Smooth muscle cell (in vitro differentiated cells): ENCODE results near the gene C4A. TPM values are rescaled to one million over a fixed set of nuclear protein-coding genes. Genes with fewer than 3 reads are reported as not detected.
"Not testable (repeated sequence)": the region's sequence is repeated elsewhere in the genome, so short reads cannot be mapped to it uniquely, and the experiment has no call there.

Experiments used
- DNase-seq: peaks from one replicate; lab custom pipeline; 2025; ENCODE audit not compliant: unreplicated experiment; lab: John Stamatoyannopoulos, UW
- H2AFZ ChIP-seq: fragments of 200-600 bp; sonication (generic); 2 replicates; pipeline ENCODE4 v1.6.0; 2016; ENCODE audit warnings: antibody characterized with exemption, low read depth, mild to moderate bottlenecking
- H3F3A ChIP-seq: fragments of 200-600 bp; sonication (generic); 2 replicates; pipeline ENCODE4 v1.6.0; 2017; ENCODE audit warnings: antibody characterized with exemption, low read depth
- H3K27ac ChIP-seq: fragments of 200-600 bp; sonication (generic); 2 replicates; pipeline ENCODE4 v1.5.1; 2016; ENCODE audit warnings: low read depth, mild to moderate bottlenecking
- H3K27me3 ChIP-seq: fragments of 200-600 bp; sonication (generic); 2 replicates; pipeline ENCODE4 v1.6.1; 2016; ENCODE audit warnings: low read depth, mild to moderate bottlenecking
- H3K36me3 ChIP-seq: fragments of 200-600 bp; sonication (generic); 2 replicates; pipeline ENCODE4 v1.5.1; 2016; ENCODE audit warnings: low read depth
- H3K4me1 ChIP-seq: fragments of 200-600 bp; sonication (generic); 2 replicates; pipeline ENCODE4 v1.5.1; 2016; ENCODE audit warnings: low read depth
- H3K4me2 ChIP-seq: fragments of 200-600 bp; sonication (generic); 2 replicates; pipeline ENCODE4 v1.6.0; 2016; ENCODE audit warnings: mild to moderate bottlenecking
- H3K4me3 ChIP-seq: fragments of 200-600 bp; sonication (generic); 2 replicates; pipeline ENCODE4 v1.5.1; 2016; ENCODE audit warnings: mild to moderate bottlenecking
- H3K79me2 ChIP-seq: fragments of 200-600 bp; sonication (generic); 2 replicates; pipeline ENCODE4 v1.6.0; 2016; ENCODE audit warnings: low read depth, mild to moderate bottlenecking
- H3K9ac ChIP-seq: fragments of 200-600 bp; sonication (generic); 2 replicates; pipeline ENCODE4 v1.6.0; 2016; ENCODE audit warnings: low read depth
- H3K9me3 ChIP-seq: fragments of 200-600 bp; sonication (generic); replicated peaks from 2 replicates; pipeline ENCODE4 v1.5.1; 2016; ENCODE audit warnings: low read depth
- H4K20me1 ChIP-seq: fragments of 200-600 bp; sonication (generic); 2 replicates; pipeline ENCODE4 v1.6.0; 2016; ENCODE audit warnings: low read depth
- CTCF ChIP-seq: fragments of 200-600 bp; sonication (generic); IDR thresholded peaks from 2 replicates; pipeline ENCODE4 v1.5.1; 2017; ENCODE audit warnings: borderline replicate concordance, mild to moderate bottlenecking, antibody characterized with exemption; ENCODE audit not compliant: insufficient read depth, poor library complexity, severe bottlenecking
- WGBS: methylation state at CpG from one replicate; pipeline ENCODE4 v1.1.7; 2016; ENCODE audit warnings: low lambda C conversion rate; 5-methylcytosine and 5-hydroxymethylcytosine counted together
- polyA plus RNA-seq: library from polyadenylated mRNA; unstranded; fragments of >200 nt; fragmentation: Nextera tagmentation; extraction: Ambion mirVana; gene quantifications from 2 replicates; pipeline ENCODE4 v1.2.1, GENCODE V29; 2016
- total RNA-seq: library from RNA; depleted of rRNA; stranded (reverse); fragments of >200 nt; gene quantifications from 2 replicates; pipeline ENCODE4 v1.2.3, GENCODE V29; 2014

The C4A gene
- total and polyA plus RNA-seq, 2 experiments from 2014 or later = 1.7 to 4.6 TPM

- Histone ChIP-seq H3K79me2 (peaks cover 24% of the 10 kb centered on the region), H3K36me3 (no peaks in the 10 kb centered on the region), H4K20me1 (no peaks in the 10 kb centered on the region), H3F3A (no peaks in the 10 kb centered on the region), H3K9me3 (no peaks in the 10 kb centered on the region), H2AFZ (peak within 1 kb of the TSS; percentile 54), H3K4me3 (peak within 1 kb of the TSS; percentile 60), H3K27me3 (no peaks in the 10 kb centered on the region), H3K27ac (peak within 1 kb of the TSS; percentile 96), H3K4me2 (peak within 1 kb of the TSS; percentile 97), H3K9ac (peak within 1 kb of the TSS; percentile 94), H3K4me1 (peaks cover 14% of the 10 kb centered on the region)
- WGBS = under 1% methylated on average over 62 of the region's 62 CpGs
- TF ChIP-seq CTCF = no peak
- peak; percentile 99 for DNase-seq
These were observed 9.7 kb upstream of the C4A start, which contains the start of gene DXO for GRCh38 chr6:31971993-31972708. Gene DXO (minus strand): TSS chr6:31972138. CDS start chr6:31971675, 463 bp downstream.

DNA sequence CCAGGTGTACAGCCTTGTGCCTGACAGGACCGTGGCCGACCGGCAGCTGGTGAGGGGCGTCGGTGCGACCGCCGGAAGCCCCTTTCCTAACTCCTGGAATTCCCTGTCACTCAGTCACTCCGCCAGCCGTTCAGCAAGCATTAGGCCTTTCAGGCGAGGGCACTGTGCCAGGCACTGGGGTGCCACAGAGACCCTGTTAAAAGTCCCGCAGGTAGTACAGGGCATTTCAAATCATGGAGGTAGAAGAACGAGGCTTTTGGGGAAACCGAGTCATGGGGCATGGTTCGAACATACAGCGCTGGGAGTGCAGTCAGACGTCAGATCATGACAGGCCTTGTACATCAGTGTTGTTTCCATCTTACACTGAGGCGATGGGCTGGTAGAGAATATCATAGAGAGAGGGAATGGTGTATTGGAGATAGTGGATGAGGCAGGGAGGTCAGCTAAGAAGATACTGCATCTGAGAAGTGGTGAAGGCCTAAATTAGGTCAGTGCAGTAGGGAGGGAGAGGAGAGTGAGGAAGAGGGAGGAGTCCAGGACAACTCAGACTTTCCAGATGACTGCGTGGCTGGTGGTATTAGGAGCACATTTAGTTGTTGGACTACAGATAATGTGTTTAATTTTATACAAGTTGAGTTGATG lies 9.0 kb upstream of the C4A start:
- H3F3A ChIP-seq = no peaks in the 10 kb centered on the region
- H3K4me1 ChIP-seq = peaks cover 14% of the 10 kb centered on the region
- no peaks in the 10 kb centered on the region for H4K20me1 ChIP-seq
- peak overlapping the region; percentile 94 for H3K9ac ChIP-seq
- 16% methylated on average over 19 of the region's 19 CpGs for WGBS
- H3K36me3 ChIP-seq = no peaks in the 10 kb centered on the region
- peak overlapping the region; percentile 96 for H3K27ac ChIP-seq
- H2AFZ ChIP-seq = peak overlapping the region; percentile 54
- DNase-seq = no peak
- TF ChIP-seq CTCF = no peak
- peak overlapping the region; percentile 60 for H3K4me3 ChIP-seq
- no peaks in the 10 kb centered on the region for H3K27me3 ChIP-seq
- peak overlapping the region; percentile 97 for H3K4me2 ChIP-seq
- peaks cover 24% of the 10 kb centered on the region for H3K79me2 ChIP-seq
- H3K9me3 ChIP-seq = no peaks in the 10 kb centered on the region

- not testable (repeated sequence) for DNase-seq, H3K9me3 ChIP-seq
These were observed 5.8 kb upstream of the C4A start for GRCh38 chr6:31976065-31976464.

GRCh38 chr6:31977816-31978431 lies 3.9 kb upstream of the C4A start:
- 94% methylated on average over 12 of the region's 12 CpGs for WGBS
- no peaks in the 10 kb centered on the region for H4K20me1 ChIP-seq
- no peak for TF ChIP-seq CTCF
- no peak overlapping the region for H3K27ac ChIP-seq
- no peaks in the 10 kb centered on the region for H3F3A ChIP-seq
- H3K27me3 ChIP-seq = no peaks in the 10 kb centered on the region
- no peak overlapping the region for H3K9ac ChIP-seq
- H2AFZ ChIP-seq = no peak overlapping the region
- peaks cover 7% of the 10 kb centered on the region for H3K4me1 ChIP-seq
- no peaks in the 10 kb centered on the region for H3K9me3 ChIP-seq
- peaks cover 17% of the 10 kb centered on the region for H3K79me2 ChIP-seq
- no peaks in the 10 kb centered on the region for H3K36me3 ChIP-seq
- no peak overlapping the region for H3K4me3 ChIP-seq
- no peak overlapping the region for H3K4me2 ChIP-seq
- DNase-seq = no peak

More at GRCh38 chr6:31976065-31976464, 5.8 kb upstream of the C4A start:
- not testable (repeated sequence) for H3K9ac ChIP-seq, H3K27me3 ChIP-seq, H4K20me1 ChIP-seq, H3K36me3 ChIP-seq, H2AFZ ChIP-seq, H3K27ac ChIP-seq, H3K4me2 ChIP-seq, H3F3A ChIP-seq, H3K4me3 ChIP-seq
- peaks cover 21% of the 10 kb centered on the region for H3K79me2 ChIP-seq
- peaks cover 14% of the 10 kb centered on the region for H3K4me1 ChIP-seq
- WGBS = 100% methylated on average over 11 of the region's 30 CpGs
